Erythroblast (primary cell): Measurements from ENCODE around the gene UBE3D.

Source experiments
- DNase-seq, 2 experiments: peaks; one replicate each; lab custom pipeline; 2025; lab: John Stamatoyannopoulos, UW
- GATA1 ChIP-seq: IDR thresholded peaks from 2 replicates; pipeline ENCODE4 v1.6.1; 2011; ENCODE audit warnings: low read depth, mild to moderate bottlenecking, control low read depth, low read length, moderate library complexity
- POLR2A ChIP-seq: IDR thresholded peaks from 2 replicates; pipeline ENCODE4 v1.6.1; 2011; ENCODE audit warnings: mild to moderate bottlenecking, low read length

Gene UBE3D

GRCh38 chr6:82951935-82952334, 113.7 kb downstream of the UBE3D start:
- TF ChIP-seq GATA1, result no peak
- TF ChIP-seq POLR2A, result no peak
- no peak for DNase-seq

GRCh38 chr6:82951389-82951788, 114.3 kb downstream of the UBE3D start:
- no peak for DNase-seq
- TF ChIP-seq POLR2A (no peak), GATA1 (no peak)

- peak; percentile 1 to 11 for DNase-seq
Measured at GRCh38 chr6:82930915-82931314, 134.7 kb downstream of the UBE3D start.

GRCh38 chr6:82924799-82925535, 140.7 kb downstream of the UBE3D start:
- DNase-seq, result no peak
- TF ChIP-seq POLR2A (no peak), GATA1 (no peak)

- TF ChIP-seq POLR2A (no peak), GATA1 (no peak)
- no peak for DNase-seq
Measured at GRCh38 chr6:82921258-82921657, 144.4 kb downstream of the UBE3D start.

GRCh38 chr6:82917346-82918064, 148.1 kb downstream of the UBE3D start:
- TF ChIP-seq GATA1 (no peak), POLR2A (no peak)
- DNase-seq, result no peak

- no peak for TF ChIP-seq GATA1
- no peak for TF ChIP-seq POLR2A
- DNase-seq, result no peak
Measured at GRCh38 chr6:82915666-82916065, 150.0 kb downstream of the UBE3D start.

- no peak for TF ChIP-seq GATA1
- no peak for TF ChIP-seq POLR2A
- no peak for DNase-seq
Measured at GRCh38 chr6:82914511-82914910, 151.1 kb downstream of the UBE3D start.

GRCh38 chr6:82910820-82911219, 154.8 kb downstream of the UBE3D start:
- no peak for TF ChIP-seq POLR2A
- TF ChIP-seq GATA1, result no peak
- DNase-seq, result no peak

- no peak for DNase-seq
- no peak for TF ChIP-seq POLR2A
- no peak for TF ChIP-seq GATA1
Measured at GRCh38 chr6:82910395-82910794, 155.2 kb downstream of the UBE3D start.

GRCh38 chr6:82909551-82909950, 156.1 kb downstream of the UBE3D start:
- TF ChIP-seq GATA1 (no peak), POLR2A (no peak)
- DNase-seq, result no peak

GRCh38 chr6:82908661-82909060, 157.0 kb downstream of the UBE3D start:
- no peak for DNase-seq
- TF ChIP-seq GATA1 (no peak), POLR2A (no peak)

GRCh38 chr6:82906951-82907350, 158.7 kb downstream of the UBE3D start:
- DNase-seq, result no peak
- TF ChIP-seq GATA1 (no peak), POLR2A (no peak)

GRCh38 chr6:82906489-82906888, 159.2 kb downstream of the UBE3D start:
- TF ChIP-seq POLR2A (no peak), GATA1 (no peak)
- DNase-seq, result no peak

- no peak for TF ChIP-seq GATA1
- no peak for TF ChIP-seq POLR2A
- DNase-seq, result no peak
Measured at GRCh38 chr6:82904860-82905259, 160.8 kb downstream of the UBE3D start.

- no peak for TF ChIP-seq GATA1
- TF ChIP-seq POLR2A, result no peak
- no peak for DNase-seq
Measured at GRCh38 chr6:82904257-82904656, 161.4 kb downstream of the UBE3D start.
